ENCODE measurements around the gene ACE2. TPM values are rescaled to one million over a fixed set of nuclear protein-coding genes. Genes with fewer than 3 reads are reported as not detected.

The ACE2 gene
- total RNA-seq, 1 donor from 2014 or later, result 0.11 TPM

- TF ChIP-seq CTCF (IDR thresholded peaks at IDR 0.05), result no peak
- H3K36me3 ChIP-seq, result no peaks in the 10 kb centered on the region
- H3K4me1 ChIP-seq, result no peaks in the 10 kb centered on the region
- no peaks in the 10 kb centered on the region for H3K27me3 ChIP-seq
- H3K4me3 ChIP-seq, result no peak overlapping the region
- H3K27ac ChIP-seq, result no peak overlapping the region
- DNase-seq (ENCODE audit: low spot score in 2 of 2), result no peak
- no peaks in the 10 kb centered on the region for H3K9me3 ChIP-seq
- intact Hi-C loops (cut with DNase I), result no loop called here
Observed at GRCh38 chrX:15512401-15512965, 88.3 kb downstream of the ACE2 start.

GRCh38 chrX:15511563-15511962 is 89.2 kb downstream of the ACE2 start:
- Histone ChIP-seq H3K27me3 (no peaks in the 10 kb centered on the region), H3K4me1 (no peaks in the 10 kb centered on the region), H3K4me3 (no peak overlapping the region), H3K27ac (no peak overlapping the region), H3K36me3 (no peaks in the 10 kb centered on the region), H3K9me3 (no peaks in the 10 kb centered on the region)
- no peak for TF ChIP-seq CTCF (IDR thresholded peaks at IDR 0.05)
- intact Hi-C loops (cut with DNase I), result no loop called here
- no peak for DNase-seq (ENCODE audit: low spot score in 2 of 2)

Other genes starting within 250 kb of the ACE2 start
- 0.85 TPM for gene VEGFD, start 216.5 kb downstream of the ACE2 start, total RNA-seq
- 14.6 TPM for gene PIR, start 107.6 kb downstream of the ACE2 start, total RNA-seq
- gene BMX, start 100.2 kb downstream of the ACE2 start, total RNA-seq, result 1.3 TPM
- gene CLTRN, start 63.8 kb upstream of the ACE2 start, total RNA-seq, result not detected
- 13.5 TPM for gene CA5B, start 137.3 kb upstream of the ACE2 start, total RNA-seq
- gene ZRSR2, start 189.5 kb upstream of the ACE2 start, total RNA-seq, result 0.64 TPM